WTC11 (cell line): Measurements from ENCODE around the gene CNTNAP5. TPM values are rescaled to one million over a fixed set of nuclear protein-coding genes. Genes with fewer than 3 reads are reported as not detected.

Experiments
- ATAC-seq: fragments of 200-7000 bp; cut with Tn5 transposase; 2 replicates; pipeline ENCODE4 v1.10.0; 2021; ENCODE audit warnings: mild to moderate bottlenecking, moderate library complexity
- CTCF ChIA-PET: fragments of 300-600 bp; sonication (Branson Sonifier 250); formaldehyde crosslinking; loops from one replicate; lab custom pipeline; 2021; ENCODE audit warnings: antibody characterized with exemption; lab: Charles Lee
- POLR2A ChIA-PET: fragments of 350-600 bp; sonication (Branson Sonifier 250); formaldehyde crosslinking; loops from one replicate; lab custom pipeline; 2021; ENCODE audit warnings: antibody characterized with exemption; lab: Charles Lee
- DNase-seq: peaks from one replicate; pipeline ENCODE4 v3.0.0; 2021; ENCODE audit warnings: low spot score
- H3K27ac Mint-ChIP-seq: 2 replicates; pipeline ENCODE4 v1.8.0; 2021; ENCODE audit warnings: mixed read lengths
- H3K27me3 Mint-ChIP-seq: 2 replicates; pipeline ENCODE4 v1.8.0; 2021; ENCODE audit warnings: low read depth, mild to moderate bottlenecking, moderate library complexity, mixed read lengths
- H3K36me3 Mint-ChIP-seq: 2 replicates; pipeline ENCODE4 v1.8.0; 2021; ENCODE audit warnings: mixed read lengths
- H3K4me1 Mint-ChIP-seq: 2 replicates; pipeline ENCODE4 v1.8.0; 2022; ENCODE audit warnings: mixed read lengths
- H3K4me3 Mint-ChIP-seq: 2 replicates; pipeline ENCODE4 v1.8.0; 2021; ENCODE audit warnings: mild to moderate bottlenecking, moderate library complexity, mixed read lengths
- H3K9me3 Mint-ChIP-seq: 2 replicates; pipeline ENCODE4 v1.8.0; 2021; ENCODE audit warnings: mixed read lengths
- ATF2 ChIP-seq: sonication (generic); formaldehyde crosslinking; IDR thresholded peaks from 2 replicates; pipeline ENCODE4 v1.8.1; 2022; ENCODE audit warnings: low read depth, missing genetic modification reagents, borderline replicate concordance
- ATF6 ChIP-seq: sonication (generic); formaldehyde crosslinking; IDR thresholded peaks from 2 replicates; pipeline ENCODE4 v1.8.1; 2023; ENCODE audit warnings: mild to moderate bottlenecking, missing genetic modification reagents
- CTCF ChIP-seq: fragments of 200-600 bp; IDR thresholded peaks from 2 replicates; pipeline ENCODE4 v1.8.0; 2022; ENCODE audit warnings: antibody characterized with exemption
- ETV6 ChIP-seq: sonication (generic); formaldehyde crosslinking; IDR thresholded peaks from 2 replicates; pipeline ENCODE4 v1.8.1; 2022; ENCODE audit warnings: mild to moderate bottlenecking, missing genetic modification reagents
- FOXK1 ChIP-seq: sonication (generic); formaldehyde crosslinking; IDR thresholded peaks from 2 replicates; pipeline ENCODE4 v1.8.0; 2022; ENCODE audit warnings: mild to moderate bottlenecking, moderate library complexity, missing genetic modification reagents
- GTF2I ChIP-seq: fragments of 250-450 bp; sonication (Bioruptor Pico); conservative IDR thresholded peaks from 2 replicates; pipeline ENCODE4 v1.4.0; 2021; ENCODE audit warnings: mild to moderate bottlenecking
- KAT7 ChIP-seq: sonication (generic); formaldehyde crosslinking; IDR thresholded peaks from 2 replicates; pipeline ENCODE4 v1.8.1; 2023; ENCODE audit warnings: missing genetic modification reagents, mild to moderate bottlenecking, borderline replicate concordance
- NFE2L1 ChIP-seq: sonication (generic); formaldehyde crosslinking; IDR thresholded peaks from 2 replicates; pipeline ENCODE4 v1.8.1; 2023; ENCODE audit warnings: missing genetic modification reagents
- PREB ChIP-seq: sonication (generic); formaldehyde crosslinking; IDR thresholded peaks from 2 replicates; pipeline ENCODE4 v1.8.1; 2022; ENCODE audit warnings: mild to moderate bottlenecking, missing genetic modification reagents, moderate library complexity, borderline replicate concordance
- RORB ChIP-seq: fragments of 250-450 bp; sonication (Bioruptor Pico); IDR thresholded peaks from 2 replicates; pipeline ENCODE4 v1.9.0; 2021; ENCODE audit warnings: mild to moderate bottlenecking
- SOX15 ChIP-seq: fragments of 250-450 bp; sonication (Bioruptor Pico); IDR thresholded peaks from 2 replicates; pipeline ENCODE4 v1.9.0; 2021; ENCODE audit warnings: mild to moderate bottlenecking
- ZBTB43 ChIP-seq: sonication (generic); formaldehyde crosslinking; IDR thresholded peaks from 2 replicates; pipeline ENCODE4 v1.8.1; 2023; ENCODE audit warnings: mild to moderate bottlenecking, missing genetic modification reagents
- ZNF121 ChIP-seq: sonication (generic); formaldehyde crosslinking; IDR thresholded peaks from 2 replicates; pipeline ENCODE4 v1.8.0; 2023; ENCODE audit warnings: missing genetic modification reagents
- ZNF281 ChIP-seq: sonication (generic); formaldehyde crosslinking; IDR thresholded peaks from 2 replicates; pipeline ENCODE4 v1.8.0; 2023; ENCODE audit warnings: mild to moderate bottlenecking, missing genetic modification reagents
- ZNF512 ChIP-seq: sonication (generic); formaldehyde crosslinking; IDR thresholded peaks from 2 replicates; pipeline ENCODE4 v1.8.1; 2022; ENCODE audit warnings: missing genetic modification reagents, borderline replicate concordance
- ZNF532 ChIP-seq: fragments of 250-450 bp; sonication (Bioruptor Pico); IDR thresholded peaks from 2 replicates; pipeline ENCODE4 v1.9.0; 2021; ENCODE audit warnings: mild to moderate bottlenecking, borderline replicate concordance
- ZSCAN18 ChIP-seq: fragments of 250-450 bp; sonication (Bioruptor Pico); IDR thresholded peaks from 2 replicates; pipeline ENCODE4 v2.1.2; 2022; ENCODE audit warnings: mild to moderate bottlenecking, moderate library complexity
- total RNA-seq: library from RNA; stranded (reverse); gene quantifications from 3 replicates; pipeline ENCODE4 v1.2.3, GENCODE V29; 2021

Gene CNTNAP5
- total RNA-seq, 1 experiment from 2014 or later, result 0.22 TPM

GRCh38 chr2:124610141-124610540, 585.1 kb downstream of the CNTNAP5 start:
- Mint-ChIP-seq H3K4me1 (peaks cover 42% of the 10 kb centered on the region), H3K4me3 (no peak overlapping the region), H3K36me3 (no peaks in the 10 kb centered on the region; the same call in 1 of the 2 replicates), H3K27ac (peak overlapping the region; percentile 92), H3K9me3 (peaks cover 3% of the 10 kb centered on the region; the same call in 1 of the 2 replicates), H3K27me3 (no peaks in the 10 kb centered on the region)
- ChIA-PET CTCF (no interaction called here), POLR2A (no interaction called here)
- ATAC-seq (peak; percentile 69), DNase-seq (no peak)
- TF ChIP-seq ZNF281 (CRISPR knock-in tag) (no peak), RORB (CRISPR knock-in tag) (no peak), ATF2 (no peak), ZBTB43 (CRISPR knock-in tag) (no peak), NFE2L1 (no peak), ZSCAN18 (no peak), ZNF121 (no peak), ETV6 (CRISPR knock-in tag) (no peak), KAT7 (CRISPR knock-in tag) (no peak), CTCF (no peak), ZNF532 (CRISPR knock-in tag) (no peak), SOX15 (CRISPR knock-in tag) (no peak), GTF2I (CRISPR knock-in tag) (no peak), ATF6 (no peak), PREB (no peak), FOXK1 (CRISPR knock-in tag) (no peak), ZNF512 (CRISPR knock-in tag) (no peak)
